ENCODE measurements around the gene PTPRN2.

Gene PTPRN2

DNA sequence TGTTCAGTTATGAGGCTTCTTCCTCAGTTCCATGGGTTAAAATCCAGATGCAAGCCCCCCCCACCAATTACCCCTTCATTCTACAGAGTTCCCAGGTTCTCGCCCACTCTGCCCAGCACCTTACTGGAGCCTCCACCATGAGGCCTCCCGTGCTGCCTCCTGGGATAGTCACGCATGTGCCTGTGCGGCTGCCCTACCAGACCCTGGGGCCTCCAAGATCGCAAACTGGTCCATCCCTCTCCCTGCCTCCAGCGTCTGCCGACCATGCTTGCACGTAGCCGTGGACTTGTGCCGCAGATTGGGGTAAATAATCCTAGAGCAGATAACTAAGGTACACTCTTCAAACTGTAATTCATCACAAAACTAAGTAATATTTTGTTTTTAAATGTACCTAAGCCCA, 611.2 kb downstream of the PTPRN2 start:
- no peak for DNase-seq

DNA sequence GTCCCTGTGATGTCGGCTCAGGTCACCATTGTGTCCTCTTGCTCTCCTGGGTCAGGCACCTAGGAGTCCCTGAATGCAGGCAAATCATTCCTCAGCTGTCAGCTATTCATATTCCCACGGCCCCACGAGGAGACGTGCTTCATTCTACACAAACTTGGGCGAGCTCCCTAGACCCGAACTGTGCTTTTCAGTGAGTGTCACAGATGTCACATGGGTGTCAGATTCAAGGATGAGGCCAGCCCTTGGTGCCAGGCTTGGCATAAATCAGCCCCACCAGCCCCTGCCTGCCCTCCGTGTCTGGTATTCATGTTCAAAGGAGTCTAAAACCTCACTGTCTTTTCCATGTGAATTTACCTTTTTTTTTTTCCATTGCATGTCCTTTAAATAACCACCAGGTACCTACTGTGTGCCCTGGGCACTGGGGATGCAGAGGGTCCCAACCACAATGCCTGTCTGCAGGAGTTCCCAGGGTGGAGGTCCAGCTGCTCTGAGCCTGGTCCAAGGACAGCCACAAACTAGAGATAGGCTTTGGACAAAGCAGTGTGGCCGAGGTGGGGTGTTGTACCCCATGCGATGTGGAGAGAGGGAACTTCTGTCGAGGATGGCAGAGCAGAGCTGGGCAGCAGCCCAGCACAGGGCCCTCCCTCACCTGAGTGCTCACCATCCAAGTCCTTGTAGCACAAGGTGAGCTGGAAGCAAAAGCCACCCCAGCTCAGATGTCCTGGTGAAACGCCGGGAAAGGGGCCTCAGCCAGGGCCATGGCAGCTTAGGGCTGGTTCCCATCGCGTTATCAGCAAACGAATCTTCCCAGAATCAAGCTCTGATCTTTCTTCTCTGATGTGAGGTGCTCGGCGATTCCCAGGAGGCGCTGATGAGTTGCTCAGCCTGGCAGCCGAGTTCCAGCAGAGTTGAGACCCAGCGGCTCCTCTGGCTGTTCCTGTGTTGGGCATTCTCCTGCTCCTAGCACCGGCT, 611.9 kb downstream of the PTPRN2 start:
- DNase-seq: no peak

DNA sequence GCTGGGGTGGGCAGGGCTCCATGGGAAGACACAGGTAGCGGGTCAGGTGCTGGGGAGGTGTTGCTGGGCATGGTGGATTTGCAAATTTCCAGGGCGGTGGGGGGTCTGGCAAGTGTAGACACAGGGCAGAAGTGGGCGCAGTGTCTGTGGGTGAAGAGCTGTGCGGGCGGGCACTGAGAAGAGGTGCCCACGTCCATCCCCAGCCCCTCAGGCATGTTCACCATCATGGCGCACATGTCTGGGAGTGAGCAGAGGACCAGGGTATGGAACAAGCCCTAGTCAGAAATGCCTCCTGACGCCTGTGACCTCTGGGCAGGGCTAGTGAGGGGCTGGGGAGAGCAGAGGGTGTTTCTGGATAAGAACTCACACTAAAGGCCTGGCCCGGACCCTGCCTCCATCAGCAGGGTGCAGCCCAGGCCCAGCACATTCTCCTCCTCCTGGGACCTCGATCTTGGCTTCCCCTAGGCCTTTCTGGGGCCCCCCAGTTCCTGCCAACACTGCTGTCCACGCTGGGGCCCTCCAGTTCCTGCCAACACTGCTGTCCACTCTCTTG, 612.9 kb downstream of the PTPRN2 start:
- DNase-seq: no peak

DNA sequence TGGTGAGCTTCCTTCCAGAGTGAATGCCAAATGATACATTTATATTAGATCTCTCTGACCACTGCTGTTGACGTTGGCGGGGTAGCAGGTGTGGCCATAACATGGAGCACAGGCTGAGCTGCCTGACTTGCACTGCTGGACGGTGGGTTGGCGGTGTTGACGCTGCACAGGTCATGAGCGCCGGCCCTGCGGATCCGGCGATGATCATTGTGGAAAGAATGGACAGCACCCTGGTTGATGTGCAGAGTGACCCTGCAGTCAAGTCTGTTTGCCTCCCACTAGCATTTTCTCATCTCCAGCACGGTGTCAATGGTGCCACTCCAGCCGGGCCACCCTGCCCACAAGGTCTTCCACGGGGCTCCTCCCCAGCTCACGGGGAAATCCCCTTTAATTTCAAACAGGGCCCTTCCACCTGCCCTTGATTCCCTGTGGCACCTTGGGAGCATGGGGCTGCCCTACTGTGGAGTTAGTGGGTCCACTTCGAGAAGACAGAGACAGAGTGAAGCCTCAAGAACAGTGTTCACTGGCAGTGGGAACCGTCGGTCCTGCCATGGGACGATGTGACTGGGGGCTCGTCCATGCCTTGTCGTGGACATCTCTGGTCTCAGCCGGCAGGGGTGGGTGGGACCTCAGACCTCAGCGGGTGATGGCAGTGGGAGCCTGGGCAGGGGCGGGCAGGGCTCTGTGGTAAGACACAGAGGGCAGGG, 613.5 kb downstream of the PTPRN2 start:
- DNase-seq: no peak

DNA sequence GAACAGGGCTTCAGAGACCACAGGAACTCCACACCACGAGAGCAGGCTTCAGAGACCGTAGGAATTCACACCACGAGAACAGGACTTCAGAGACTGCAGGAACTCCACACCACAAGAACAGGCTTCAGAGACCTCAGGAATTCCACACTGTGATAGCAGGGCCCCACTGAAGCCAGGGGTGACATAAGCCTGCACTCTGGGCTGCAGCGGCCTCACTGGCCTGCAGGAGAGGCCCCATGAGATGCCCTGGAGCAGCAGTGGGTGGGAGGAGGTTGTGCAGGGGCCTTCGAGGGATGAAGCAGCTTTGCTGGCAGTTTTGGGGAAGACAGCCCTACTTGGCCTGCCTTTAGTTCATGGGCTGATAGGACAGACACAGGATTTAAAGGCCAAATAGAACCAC, 614.7 kb downstream of the PTPRN2 start:
- DNase-seq: no peak

DNA sequence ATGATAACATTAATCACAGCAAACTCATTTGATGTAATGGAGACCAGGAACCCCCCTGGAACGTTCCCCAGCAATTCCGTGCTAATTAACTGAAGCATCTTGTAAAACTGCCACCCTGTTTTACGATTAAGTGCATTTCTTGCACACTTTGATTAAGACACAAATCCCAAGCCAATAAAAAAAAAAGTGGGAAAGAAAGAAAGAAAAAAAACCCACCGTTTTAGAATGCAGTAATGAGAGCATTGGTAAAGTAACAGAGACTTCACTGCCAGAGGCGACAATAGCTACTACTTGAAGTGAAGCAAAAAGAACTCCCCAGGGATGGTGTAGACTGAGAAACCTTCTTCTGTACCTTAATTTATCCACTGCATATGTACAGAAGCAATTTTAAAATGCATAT, 616.1 kb downstream of the PTPRN2 start:
- DNase-seq: no peak

DNA sequence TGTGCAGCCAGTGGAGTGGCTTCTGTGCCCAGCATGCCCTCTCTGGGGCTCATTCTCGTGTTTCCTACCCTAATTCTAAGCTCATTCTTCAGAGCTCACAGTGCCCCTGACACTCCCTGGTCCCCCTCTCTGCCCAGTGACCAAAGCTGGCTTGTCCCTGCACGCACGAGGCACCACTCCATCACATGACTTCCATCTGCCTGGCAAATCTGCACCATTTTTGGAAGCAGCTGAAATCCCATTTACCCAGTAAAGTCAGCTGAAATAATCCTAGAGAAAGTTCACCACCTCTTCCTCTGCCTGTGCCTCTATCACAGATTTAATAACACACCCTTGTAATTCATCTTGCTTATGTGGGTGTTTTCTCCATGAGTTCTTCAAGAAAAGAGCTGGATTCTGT, 616.9 kb downstream of the PTPRN2 start:
- no peak for DNase-seq

DNA sequence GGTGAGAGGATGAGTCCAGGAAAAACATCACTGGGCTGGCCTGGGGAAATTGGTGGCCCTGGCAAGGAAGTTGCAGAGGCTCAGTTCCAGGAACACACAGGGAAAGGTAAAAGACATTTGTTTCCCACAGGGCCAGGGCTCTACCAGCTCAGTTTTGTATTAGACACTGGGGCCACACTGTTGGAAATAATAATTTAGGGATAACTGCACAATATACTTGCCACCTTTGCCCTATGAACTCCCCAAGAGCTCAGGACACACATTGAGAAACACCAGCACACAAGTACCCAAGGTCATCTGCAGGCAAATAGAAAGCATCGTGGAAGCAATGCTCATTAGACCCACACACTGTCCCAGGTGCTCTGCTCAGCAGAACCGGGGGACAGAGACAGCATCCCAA, 617.6 kb downstream of the PTPRN2 start:
- DNase-seq: no peak

DNA sequence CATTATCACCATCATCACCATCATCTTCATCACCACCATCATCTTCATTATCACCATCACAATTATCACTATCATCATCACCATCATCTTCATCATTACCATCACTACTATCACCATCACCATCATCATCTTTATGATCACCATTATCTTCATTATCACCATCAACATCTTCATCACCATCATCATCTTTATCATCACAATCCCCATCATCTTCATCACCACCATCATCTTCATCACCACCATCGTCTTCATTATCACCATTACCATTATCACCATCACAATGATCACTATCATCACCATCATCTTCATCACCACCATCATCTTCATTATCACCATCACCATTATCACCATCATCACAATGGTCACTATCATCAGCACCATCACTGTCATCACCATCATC, 621.1 kb downstream of the PTPRN2 start:
- no peak for DNase-seq

DNA sequence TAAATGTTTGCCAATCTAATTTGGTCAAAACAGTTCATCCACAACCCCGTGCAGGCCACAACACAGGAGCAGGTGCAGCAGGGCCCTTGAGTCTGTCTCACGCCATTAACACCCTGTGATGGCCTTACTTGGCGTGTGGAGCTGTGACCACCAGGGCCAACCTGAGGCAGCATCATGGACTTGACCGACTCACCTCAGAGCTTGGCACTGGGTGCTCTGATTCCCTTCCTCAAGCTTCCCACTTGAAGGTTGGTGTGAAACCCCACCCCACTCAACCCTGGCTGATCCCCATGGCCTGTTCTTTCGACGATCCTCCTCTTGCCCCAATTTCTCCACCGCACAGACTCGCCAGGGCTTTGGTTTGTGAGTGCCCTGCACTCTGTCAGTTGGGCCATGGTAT, 623.1 kb downstream of the PTPRN2 start:
- DNase-seq: no peak

DNA sequence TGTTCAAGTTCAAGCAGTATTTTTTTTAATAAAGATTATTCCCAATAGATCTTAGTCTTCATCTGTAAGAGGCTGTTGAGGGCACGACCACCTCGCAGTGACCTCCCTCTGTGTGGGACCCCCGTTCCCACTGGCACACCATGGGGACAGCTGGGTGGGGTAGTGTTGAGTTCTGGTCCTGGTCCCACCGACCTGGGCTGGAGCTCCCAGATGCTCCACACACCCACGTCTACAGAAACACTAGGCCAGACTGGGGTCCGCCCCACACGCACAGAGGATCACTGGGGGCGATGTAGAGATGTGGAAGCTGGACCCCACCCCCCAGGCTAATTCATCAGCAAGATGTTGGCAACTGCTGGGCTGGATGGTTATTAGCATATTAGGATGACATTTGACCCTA, 623.6 kb downstream of the PTPRN2 start:
- DNase-seq: no peak

DNA sequence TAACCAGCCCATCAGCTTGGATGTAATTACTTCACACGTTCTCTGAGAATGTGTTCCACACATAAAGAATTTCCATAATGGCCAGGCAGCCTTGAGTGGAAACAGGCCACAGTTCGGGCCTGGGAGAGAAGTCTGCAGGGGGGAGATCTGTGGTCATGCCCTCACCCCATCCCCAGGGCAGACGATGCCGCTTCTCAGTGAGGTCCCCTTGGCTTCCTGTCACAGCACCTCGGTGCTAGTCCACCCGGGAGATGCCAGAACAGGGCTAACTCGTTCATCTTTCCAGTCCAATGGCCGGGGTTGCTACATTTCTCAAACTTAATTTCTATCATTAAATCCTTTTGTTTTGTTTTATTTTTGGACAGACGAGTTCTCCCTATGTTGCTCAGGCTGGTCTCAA, 624.1 kb downstream of the PTPRN2 start:
- no peak for DNase-seq

DNA sequence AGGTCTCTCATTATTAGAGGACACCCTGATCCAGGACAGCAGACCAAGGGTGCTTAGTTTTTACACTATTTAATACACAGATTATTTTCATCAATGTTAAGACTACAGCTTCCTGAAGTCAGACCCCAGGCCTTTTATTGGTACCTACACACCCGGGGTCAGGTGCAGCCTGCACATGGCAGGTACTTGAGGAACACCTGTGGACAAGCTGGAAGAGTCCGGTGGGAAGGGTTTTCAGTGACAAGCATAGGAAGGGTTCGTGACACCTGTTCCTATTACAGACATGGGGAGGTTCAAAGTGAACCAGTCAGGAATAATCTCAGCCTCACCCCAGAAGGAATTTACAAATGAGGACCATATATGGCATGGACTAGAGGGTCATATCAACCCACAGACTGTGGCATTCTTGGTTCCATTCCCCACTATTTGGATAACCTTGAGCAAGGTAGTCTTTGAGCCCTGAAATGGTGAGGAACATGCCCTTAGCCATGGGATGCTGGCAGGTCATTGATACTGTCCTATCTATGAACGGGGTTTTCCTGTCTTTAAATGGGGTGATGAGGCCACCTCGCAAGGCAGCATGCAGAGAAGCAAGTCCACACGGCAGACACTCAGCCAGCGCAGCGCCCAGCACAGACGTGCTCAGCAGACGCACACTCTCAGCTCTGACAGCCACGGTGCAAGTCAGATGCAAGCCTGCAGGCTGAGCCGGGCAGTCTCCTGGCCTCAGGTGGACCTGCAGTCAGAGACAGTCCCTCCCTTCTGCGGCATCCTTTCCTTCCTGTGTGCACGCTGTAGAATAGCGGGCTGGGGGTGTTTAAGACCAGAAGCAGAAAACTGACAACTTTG, 624.9 kb downstream of the PTPRN2 start:
- no peak for DNase-seq

DNA sequence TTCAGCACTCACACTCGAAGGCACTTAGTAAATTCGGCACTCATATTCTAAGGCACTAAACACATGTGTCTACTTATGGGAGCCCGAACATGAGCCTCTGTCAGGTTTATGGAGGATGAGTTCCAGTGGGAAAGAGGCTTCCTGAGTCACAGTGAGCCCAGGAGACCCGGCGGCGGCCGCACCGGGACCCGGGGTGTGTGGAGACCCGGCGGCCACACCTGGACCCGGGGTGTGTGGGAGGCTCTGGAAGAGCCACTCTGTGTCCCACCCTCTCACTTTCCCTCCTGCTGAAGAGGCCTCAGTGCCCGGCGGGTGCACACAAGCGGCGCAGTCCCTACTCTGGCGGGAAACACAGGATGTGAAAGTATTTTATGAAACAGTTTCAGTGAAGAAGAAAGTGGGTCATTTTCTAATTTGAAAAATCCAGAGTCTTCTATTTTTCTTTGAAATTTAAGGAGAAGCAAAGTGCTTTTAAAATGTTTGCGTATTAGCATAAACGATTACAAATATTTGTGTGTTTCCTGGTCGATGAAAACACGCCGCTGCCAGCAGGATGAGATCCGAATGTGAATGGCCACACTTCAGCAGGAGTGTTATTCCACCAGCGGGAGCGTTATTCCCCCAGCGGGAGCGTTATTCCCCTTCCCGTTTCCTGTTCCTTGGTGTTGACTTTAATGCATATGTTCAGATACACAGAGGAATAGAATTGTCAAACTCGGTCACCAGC, 625.7 kb downstream of the PTPRN2 start:
- DNase-seq: no peak

DNA sequence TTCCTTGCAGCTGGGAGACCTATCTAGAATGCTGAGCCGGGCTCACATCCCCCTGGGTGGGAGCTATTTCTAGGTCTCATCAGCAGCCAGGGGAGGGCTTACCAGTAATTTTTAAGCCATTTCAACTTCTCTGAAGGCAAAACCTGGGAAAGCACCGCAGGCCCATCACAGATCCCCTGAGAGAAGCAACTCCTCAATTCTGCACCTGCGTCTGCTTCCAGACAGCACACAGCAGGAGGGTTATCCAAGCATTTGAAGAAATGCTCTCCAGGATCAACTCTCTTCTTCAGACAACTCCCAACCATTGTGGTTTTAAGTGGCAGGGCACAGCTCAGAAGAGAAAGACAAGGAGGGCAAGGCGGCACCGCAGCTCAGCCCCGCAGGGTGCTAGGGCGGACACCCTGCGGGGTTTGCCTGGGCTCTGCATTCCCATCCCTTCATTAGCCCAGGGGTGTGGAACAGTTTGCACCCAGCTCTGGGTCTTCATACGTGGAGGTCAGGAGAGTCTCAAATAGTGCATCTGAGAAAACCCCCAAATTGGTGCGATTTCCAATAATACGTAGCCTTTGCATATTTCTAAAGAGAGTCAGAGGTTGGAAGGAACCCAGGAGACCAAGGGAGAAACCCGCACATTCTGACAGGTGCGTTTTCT, 632.1 kb downstream of the PTPRN2 start:
- DNase-seq: no peak

DNA sequence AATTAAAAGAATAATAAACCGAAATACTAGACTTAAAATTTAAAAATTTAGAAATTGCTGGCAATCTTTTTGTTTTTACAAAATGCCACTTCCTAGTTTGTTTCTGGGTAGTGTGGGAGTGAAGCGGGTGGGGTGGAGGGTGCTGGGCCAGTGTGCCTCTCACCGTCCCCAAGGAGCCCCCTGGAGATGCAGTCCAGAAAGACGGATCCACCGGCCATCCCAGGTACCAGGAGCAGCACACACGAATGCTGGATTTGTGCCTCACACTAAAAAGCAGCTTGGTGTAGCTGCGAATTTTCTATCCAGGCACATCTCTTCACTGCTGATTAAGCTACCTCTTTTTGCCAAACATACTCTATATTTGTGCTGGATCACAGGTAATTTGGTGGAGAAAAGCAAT, 632.7 kb downstream of the PTPRN2 start:
- DNase-seq: no peak

DNA sequence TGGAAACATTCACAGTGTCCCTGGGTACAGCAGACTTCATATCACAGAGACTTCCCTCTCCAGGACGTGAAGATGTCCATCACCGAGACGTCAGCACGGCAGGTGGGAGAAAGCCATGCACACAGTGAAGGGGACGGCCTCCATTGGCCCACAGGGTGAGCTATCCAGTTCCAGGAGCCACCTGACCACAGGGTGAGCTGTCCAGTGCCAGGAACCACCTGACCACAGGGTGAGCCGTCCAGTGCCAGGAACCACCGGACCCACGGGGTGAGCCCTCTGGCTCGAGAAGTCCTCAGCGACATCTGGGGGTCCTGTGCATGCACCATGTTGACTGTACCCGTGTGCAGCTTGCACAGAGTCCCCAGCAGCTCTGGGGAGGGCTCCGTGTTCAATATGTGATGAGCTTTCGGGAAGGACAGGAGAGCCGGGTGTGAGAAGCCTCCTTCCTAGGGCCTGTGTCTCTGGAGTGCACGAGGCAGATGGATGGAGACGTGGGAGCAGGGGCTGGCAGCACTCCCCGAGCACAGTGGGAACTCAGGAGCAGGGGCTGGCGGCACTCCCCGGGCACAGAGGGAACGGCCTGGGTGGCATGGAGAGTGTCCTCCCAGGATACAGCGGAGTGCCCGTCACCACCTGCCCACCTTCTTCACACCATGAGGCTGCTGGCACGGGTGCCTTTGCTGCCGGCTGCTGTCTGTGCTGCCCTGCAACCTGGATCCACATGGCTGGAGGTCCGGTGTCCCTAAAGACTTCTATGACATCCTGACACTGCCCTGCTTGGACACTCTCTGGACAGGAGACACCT, 634.6 kb downstream of the PTPRN2 start:
- DNase-seq: no peak

DNA sequence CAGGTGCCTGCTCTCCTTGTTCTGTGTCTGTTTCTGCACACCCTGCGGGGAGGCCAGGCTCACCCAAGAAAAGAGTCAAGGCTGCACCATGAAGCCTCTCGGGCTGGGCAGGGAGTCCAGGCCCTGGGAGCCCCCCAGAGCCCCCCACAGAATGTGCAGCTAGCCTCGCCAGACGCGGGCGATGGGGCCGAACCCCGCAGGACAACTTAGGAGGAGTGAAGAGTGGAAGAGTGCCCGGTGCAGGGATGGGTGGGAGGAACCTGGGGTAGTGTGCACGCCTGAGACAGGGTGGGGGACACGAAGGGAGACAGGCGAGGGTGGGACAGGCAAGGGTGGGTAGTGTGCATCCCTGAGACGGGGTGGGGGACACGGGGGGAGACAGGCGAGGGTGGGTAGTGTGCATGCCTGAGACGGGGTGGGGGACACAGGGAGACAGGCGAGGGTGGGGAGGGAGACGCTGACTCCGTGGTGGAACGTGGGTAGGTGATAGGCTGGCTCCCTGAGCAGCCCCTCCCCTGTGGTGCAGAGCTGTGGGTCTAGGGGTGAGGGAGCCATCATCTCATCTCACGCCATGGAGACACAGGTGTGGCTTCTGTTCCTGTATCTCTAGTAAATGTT, 635.5 kb downstream of the PTPRN2 start:
- no peak for DNase-seq

DNA sequence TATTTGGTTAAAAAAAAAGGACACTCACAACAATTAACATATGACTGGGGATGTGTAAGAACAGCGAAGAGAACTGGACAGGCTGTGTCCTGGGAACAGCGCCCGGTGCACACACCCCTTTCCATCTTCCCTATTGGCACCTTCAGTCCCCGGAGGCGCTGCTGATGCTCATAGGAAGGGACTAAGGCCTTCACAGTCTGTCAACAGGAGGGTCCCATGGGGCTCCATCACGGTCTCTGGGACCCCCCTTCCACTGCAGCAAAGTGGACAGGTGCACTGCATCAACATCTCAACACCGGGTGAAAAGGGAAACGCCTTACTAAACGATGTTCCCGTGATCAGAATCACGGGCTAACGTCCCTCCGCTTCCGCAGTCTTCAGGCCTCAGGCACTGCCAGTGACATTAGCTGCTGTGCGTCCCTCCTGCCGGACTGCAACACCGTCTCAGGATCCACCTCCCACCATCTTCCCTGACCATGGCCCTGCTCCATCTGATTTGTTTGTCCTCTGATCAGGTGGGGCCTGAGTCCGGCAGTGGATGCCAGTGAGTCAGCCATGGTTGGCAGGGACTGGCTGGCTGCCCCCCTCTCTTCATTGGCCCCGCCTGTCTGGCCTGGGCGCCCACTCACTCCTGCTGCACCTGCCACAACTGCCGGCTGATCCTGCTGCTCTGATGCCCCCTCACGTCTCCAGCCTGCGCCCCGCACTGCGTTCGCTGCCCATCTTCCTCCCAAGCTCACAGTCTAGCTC, 636.1 kb downstream of the PTPRN2 start:
- DNase-seq: no peak

DNA sequence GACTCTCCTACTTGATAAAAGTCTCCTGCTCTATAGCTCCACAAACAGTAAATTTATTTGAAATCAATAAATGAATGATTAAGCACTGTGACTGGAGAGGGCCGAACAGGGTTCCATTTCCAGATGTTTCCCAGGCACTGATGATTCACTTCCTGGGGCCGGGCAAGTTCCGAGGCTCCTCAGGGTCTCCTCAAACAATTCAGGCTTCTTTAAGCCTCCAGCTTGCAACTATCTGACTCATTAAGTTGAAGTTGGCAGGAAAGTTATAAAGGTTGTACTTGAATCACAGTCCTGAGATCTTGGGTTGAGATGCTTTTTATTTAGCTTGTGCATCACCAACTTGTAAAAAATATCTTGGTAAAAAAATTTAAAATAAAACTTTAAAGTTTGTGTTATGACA, 637.9 kb downstream of the PTPRN2 start:
- no peak for DNase-seq
